Parathyroid adenoma (tissue), 2 donors: ENCODE data around the gene OSTF1.

Experiments
- H2AFZ ChIP-seq: fragments of 300-600 bp; sonication (generic); one replicate; pipeline ENCODE4 v1.7.0; 2017; ENCODE audit warnings: antibody characterized with exemption, mild to moderate bottlenecking
- H3K27ac ChIP-seq: fragments of 300-600 bp; sonication (generic); one replicate; pipeline ENCODE4 v1.7.0; 2017
- H3K27me3 ChIP-seq: fragments of 300-600 bp; sonication (generic); one replicate; pipeline ENCODE4 v1.7.0; 2017; ENCODE audit warnings: low read length; ENCODE audit not compliant: control insufficient read depth, insufficient read depth
- H3K36me3 ChIP-seq: fragments of 300-600 bp; sonication (generic); one replicate; pipeline ENCODE4 v1.7.0; 2017; ENCODE audit warnings: low read length; ENCODE audit not compliant: control insufficient read depth, insufficient read depth
- H3K4me1 ChIP-seq: fragments of 300-600 bp; sonication (generic); one replicate; pipeline ENCODE4 v1.7.0; 2017; ENCODE audit warnings: control low read depth
- H3K4me2 ChIP-seq: fragments of 300-600 bp; sonication (generic); one replicate; pipeline ENCODE4 v1.7.0; 2017; ENCODE audit warnings: low read length
- H3K4me3 ChIP-seq: fragments of 300-600 bp; sonication (generic); one replicate; pipeline ENCODE4 v1.7.0; 2017; ENCODE audit warnings: low read depth, low read length
- H3K79me2 ChIP-seq: fragments of 300-600 bp; sonication (generic); one replicate; pipeline ENCODE4 v1.7.0; 2017; ENCODE audit warnings: control low read depth
- H3K9ac ChIP-seq: fragments of 300-600 bp; sonication (generic); one replicate; pipeline ENCODE4 v1.7.0; 2017; ENCODE audit warnings: mild to moderate bottlenecking
- H3K9me3 ChIP-seq: fragments of 300-600 bp; sonication (generic); one replicate; pipeline ENCODE4 v1.7.0; 2017; ENCODE audit warnings: low read length; ENCODE audit not compliant: control insufficient read depth
- TF ChIP-seq, protein P1 (sequence below): fragments of 300-600 bp; sonication (generic); IDR thresholded peaks from one replicate; pipeline ENCODE4 v1.7.0; 2017; ENCODE audit warnings: antibody characterized with exemption, mild to moderate bottlenecking
- donor health status: primary hyperparathyroidism.

The OSTF1 gene

DNA sequence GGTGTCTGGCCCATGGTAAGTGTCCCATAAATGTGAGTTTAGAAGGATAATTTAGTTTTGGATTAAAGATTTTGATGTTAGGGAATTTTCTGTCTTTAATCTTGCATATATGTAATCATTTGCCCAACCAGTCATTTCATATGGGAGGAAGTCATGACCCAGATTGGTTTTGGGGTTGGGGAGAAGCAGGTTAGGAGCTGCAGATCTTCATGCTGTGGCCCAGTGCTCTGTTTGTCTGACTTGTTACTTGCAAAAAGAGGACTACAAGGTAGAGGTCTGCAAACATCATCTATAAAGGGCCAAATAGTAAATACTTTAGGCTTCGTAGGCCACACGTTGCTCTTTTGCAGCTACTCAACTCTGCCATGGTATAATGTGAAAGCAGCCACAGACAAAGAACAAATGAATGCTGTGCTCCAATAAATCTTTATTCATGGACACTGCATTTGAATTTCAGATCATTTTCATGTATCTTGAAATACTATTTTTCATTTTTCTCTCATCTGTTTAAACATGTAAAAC lies 16.8 kb downstream of the OSTF1 start:
- H3K27ac ChIP-seq, result no peak overlapping the region
- H3K9me3 ChIP-seq, result no peaks in the 10 kb centered on the region
- H3K36me3 ChIP-seq, result no peaks in the 10 kb centered on the region
- no peak overlapping the region for H3K9ac ChIP-seq
- peaks cover 16% of the 10 kb centered on the region for H3K79me2 ChIP-seq
- no peak overlapping the region for H2AFZ ChIP-seq
- no peaks in the 10 kb centered on the region for H3K27me3 ChIP-seq
- no peak overlapping the region for H3K4me2 ChIP-seq
- H3K4me1 ChIP-seq, result peaks cover 8% of the 10 kb centered on the region
- TF ChIP-seq, protein P1, sequence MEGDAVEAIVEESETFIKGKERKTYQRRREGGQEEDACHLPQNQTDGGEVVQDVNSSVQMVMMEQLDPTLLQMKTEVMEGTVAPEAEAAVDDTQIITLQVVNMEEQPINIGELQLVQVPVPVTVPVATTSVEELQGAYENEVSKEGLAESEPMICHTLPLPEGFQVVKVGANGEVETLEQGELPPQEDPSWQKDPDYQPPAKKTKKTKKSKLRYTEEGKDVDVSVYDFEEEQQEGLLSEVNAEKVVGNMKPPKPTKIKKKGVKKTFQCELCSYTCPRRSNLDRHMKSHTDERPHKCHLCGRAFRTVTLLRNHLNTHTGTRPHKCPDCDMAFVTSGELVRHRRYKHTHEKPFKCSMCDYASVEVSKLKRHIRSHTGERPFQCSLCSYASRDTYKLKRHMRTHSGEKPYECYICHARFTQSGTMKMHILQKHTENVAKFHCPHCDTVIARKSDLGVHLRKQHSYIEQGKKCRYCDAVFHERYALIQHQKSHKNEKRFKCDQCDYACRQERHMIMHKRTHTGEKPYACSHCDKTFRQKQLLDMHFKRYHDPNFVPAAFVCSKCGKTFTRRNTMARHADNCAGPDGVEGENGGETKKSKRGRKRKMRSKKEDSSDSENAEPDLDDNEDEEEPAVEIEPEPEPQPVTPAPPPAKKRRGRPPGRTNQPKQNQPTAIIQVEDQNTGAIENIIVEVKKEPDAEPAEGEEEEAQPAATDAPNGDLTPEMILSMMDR, result no peak
- no peak overlapping the region for H3K4me3 ChIP-seq

DNA sequence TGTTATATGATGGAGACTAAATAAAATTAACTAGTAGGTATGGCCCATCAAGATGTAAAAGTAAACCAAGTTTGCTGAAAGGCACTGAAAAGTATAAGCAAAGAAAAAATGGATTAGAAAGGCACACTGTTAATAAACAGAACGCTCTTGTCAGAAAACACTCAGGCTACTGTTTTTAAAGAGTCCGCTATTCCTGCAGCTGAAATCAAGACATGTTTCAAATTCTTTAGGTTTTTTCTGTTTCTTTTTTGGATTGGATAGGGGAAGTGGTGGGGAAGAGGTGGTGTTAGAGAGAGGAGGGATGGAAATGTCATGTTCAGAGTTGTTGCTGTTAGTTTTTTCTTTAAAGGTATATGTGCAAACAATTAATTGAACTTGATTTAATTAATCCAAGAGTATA lies 17.5 kb downstream of the OSTF1 start:
- H3K4me3 ChIP-seq, result no peak overlapping the region
- TF ChIP-seq, protein P1, result no peak
- peaks cover 9% of the 10 kb centered on the region for H3K4me1 ChIP-seq
- H3K9ac ChIP-seq, result no peak overlapping the region
- no peak overlapping the region for H3K4me2 ChIP-seq
- H3K27ac ChIP-seq, result no peak overlapping the region
- H2AFZ ChIP-seq, result no peak overlapping the region
- H3K27me3 ChIP-seq, result no peaks in the 10 kb centered on the region
- peaks cover 22% of the 10 kb centered on the region for H3K79me2 ChIP-seq
- H3K9me3 ChIP-seq, result no peaks in the 10 kb centered on the region
- no peaks in the 10 kb centered on the region for H3K36me3 ChIP-seq

DNA sequence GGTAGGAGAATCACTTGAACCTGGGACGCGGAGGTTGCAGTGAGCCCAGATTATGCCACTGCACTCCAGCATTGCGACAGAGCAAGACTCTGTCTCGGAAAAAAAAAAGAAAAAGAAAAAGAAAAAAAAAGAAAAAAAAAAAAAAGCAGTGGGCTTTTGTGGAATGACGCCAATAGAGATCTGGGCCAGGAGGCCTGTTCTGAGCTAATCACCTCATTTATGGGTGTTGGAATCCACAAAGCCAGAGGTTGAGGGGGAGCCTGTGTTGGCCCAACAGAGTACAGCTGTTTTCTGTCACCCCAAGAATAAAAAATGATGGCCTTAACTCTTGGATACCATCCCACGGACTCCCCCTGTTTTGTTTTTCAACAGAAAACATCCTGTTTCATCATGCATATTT lies 18.5 kb downstream of the OSTF1 start:
- no peak overlapping the region for H2AFZ ChIP-seq
- H3K4me1 ChIP-seq, result peaks cover 9% of the 10 kb centered on the region
- H3K36me3 ChIP-seq, result no peaks in the 10 kb centered on the region
- H3K4me3 ChIP-seq, result no peak overlapping the region
- TF ChIP-seq, protein P1, result no peak
- peaks cover 23% of the 10 kb centered on the region for H3K79me2 ChIP-seq
- no peaks in the 10 kb centered on the region for H3K9me3 ChIP-seq
- no peak overlapping the region for H3K27ac ChIP-seq
- no peaks in the 10 kb centered on the region for H3K27me3 ChIP-seq
- no peak overlapping the region for H3K9ac ChIP-seq
- H3K4me2 ChIP-seq, result no peak overlapping the region

DNA sequence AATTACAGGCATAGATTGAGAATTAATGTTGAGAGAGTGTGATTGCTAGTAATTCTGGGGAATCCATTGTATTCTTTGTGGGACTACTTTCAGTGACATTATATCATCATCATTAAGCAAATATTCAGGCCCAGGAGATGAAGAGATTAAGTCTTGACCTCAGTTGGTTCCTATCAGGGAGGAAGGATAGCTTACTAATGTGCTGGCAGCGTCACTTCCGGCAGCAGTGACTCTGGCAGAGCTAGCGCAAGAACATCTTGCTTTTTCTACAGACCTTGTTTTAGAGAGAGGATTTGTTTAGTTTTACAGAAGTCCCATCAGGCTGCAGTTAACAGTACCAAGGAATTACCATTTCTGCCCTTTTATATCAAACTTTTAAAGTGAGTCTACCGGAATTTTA lies 20.3 kb downstream of the OSTF1 start:
- Histone ChIP-seq H3K27ac (no peak overlapping the region), H3K36me3 (no peaks in the 10 kb centered on the region), H3K4me3 (no peak overlapping the region), H3K27me3 (no peaks in the 10 kb centered on the region), H2AFZ (no peak overlapping the region), H3K9ac (no peak overlapping the region), H3K4me1 (peaks cover 12% of the 10 kb centered on the region), H3K79me2 (peaks cover 15% of the 10 kb centered on the region), H3K4me2 (no peak overlapping the region), H3K9me3 (no peaks in the 10 kb centered on the region)
- TF ChIP-seq, protein P1, result no peak

DNA sequence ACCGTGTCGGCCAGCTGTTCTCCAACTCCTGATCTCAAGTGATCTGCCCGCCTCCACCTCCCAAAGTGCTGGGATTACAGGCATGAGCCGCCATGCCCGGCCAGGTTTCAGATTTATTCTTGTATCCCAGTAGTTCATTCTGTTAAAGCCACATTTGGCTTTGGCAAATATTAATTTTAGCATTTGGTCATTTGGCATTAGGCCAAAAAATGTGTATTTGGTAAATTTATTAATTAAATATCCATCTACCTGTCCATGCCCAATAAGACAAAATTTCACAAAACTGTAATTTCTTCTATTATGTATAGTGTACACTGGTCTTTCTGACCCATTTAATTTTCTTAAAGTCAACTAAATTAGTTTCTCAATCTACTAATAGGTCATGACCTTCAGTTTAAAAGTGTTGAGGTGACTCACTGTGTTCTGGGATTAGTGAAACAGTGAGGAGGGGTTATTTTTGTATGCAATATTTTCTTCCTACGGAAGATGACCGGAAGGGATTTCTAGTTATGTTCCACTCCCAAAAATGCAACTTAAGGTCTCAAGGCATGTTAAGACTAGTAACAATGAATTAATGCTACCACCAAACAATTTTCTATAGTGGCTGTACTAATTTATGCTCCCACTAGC lies 21.0 kb downstream of the OSTF1 start:
- Histone ChIP-seq H3K27ac (no peak overlapping the region), H3K79me2 (peaks cover 12% of the 10 kb centered on the region)

More for the DNA sequence above, 21.0 kb downstream of the OSTF1 start:
- no peak overlapping the region for H3K4me2 ChIP-seq
- H3K9ac ChIP-seq, result no peak overlapping the region
- H2AFZ ChIP-seq, result no peak overlapping the region
- H3K27me3 ChIP-seq, result no peaks in the 10 kb centered on the region
- H3K4me1 ChIP-seq, result peaks cover 12% of the 10 kb centered on the region
- H3K9me3 ChIP-seq, result no peaks in the 10 kb centered on the region
- H3K4me3 ChIP-seq, result no peak overlapping the region
- H3K36me3 ChIP-seq, result no peaks in the 10 kb centered on the region
- TF ChIP-seq, protein P1, result no peak
